Osteocyte (in vitro differentiated cells): Measurements from ENCODE around the gene IL1RAP. TPM values are rescaled to one million over a fixed set of nuclear protein-coding genes. Genes with fewer than 3 reads are reported as not detected.

Experiments used
- DNase-seq: peaks from one replicate; pipeline ENCODE4 v3.0.0; 2021; ENCODE audit warnings: mixed read lengths; ENCODE audit not compliant: unreplicated experiment; ENCODE audit errors: extremely low spot score
- H3K27ac Mint-ChIP-seq: one replicate; pipeline ENCODE4 v1.8.0; 2021; ENCODE audit warnings: mild to moderate bottlenecking, mixed read lengths; ENCODE audit not compliant: unreplicated experiment
- H3K27me3 Mint-ChIP-seq: one replicate; pipeline ENCODE4 v1.8.0; 2021; ENCODE audit warnings: mixed read lengths; ENCODE audit not compliant: unreplicated experiment
- H3K36me3 Mint-ChIP-seq: one replicate; pipeline ENCODE4 v1.8.0; 2021; ENCODE audit warnings: mixed read lengths; ENCODE audit not compliant: unreplicated experiment
- H3K4me1 Mint-ChIP-seq: one replicate; pipeline ENCODE4 v1.8.0; 2021; ENCODE audit warnings: mixed read lengths; ENCODE audit not compliant: unreplicated experiment
- H3K4me3 Mint-ChIP-seq: one replicate; pipeline ENCODE4 v1.8.0; 2021; ENCODE audit warnings: mild to moderate bottlenecking, moderate library complexity, mixed read lengths; ENCODE audit not compliant: unreplicated experiment
- H3K9me3 Mint-ChIP-seq: one replicate; pipeline ENCODE4 v1.8.0; 2021; ENCODE audit warnings: mixed read lengths; ENCODE audit not compliant: unreplicated experiment
- CTCF ChIP-seq: fragments of 200-600 bp; sonication (generic); IDR thresholded peaks from 2 replicates; pipeline ENCODE4 v1.5.0; 2021; ENCODE audit warnings: antibody characterized with exemption, mild to moderate bottlenecking, moderate library complexity
- total RNA-seq: library from RNA; stranded (reverse); gene quantifications from 2 replicates; pipeline ENCODE4 v1.2.1, GENCODE V29; 2021

IL1RAP gene
- total RNA-seq, 1 donor from 2014 or later, result 29.3 TPM

GRCh38 chr3:190699776-190700175, 185.9 kb downstream of the IL1RAP start:
- H3K36me3 Mint-ChIP-seq, result no peaks in the 10 kb centered on the region
- H3K27me3 Mint-ChIP-seq, result no peaks in the 10 kb centered on the region
- H3K4me1 Mint-ChIP-seq, result peaks cover 31% of the 10 kb centered on the region
- H3K9me3 Mint-ChIP-seq, result no peaks in the 10 kb centered on the region
- no peak overlapping the region for H3K4me3 Mint-ChIP-seq
- DNase-seq, result no peak
- no peak for TF ChIP-seq CTCF
- peak overlapping the region; percentile 2 for H3K27ac Mint-ChIP-seq

- no peak for DNase-seq
- TF ChIP-seq CTCF, result peak; percentile 88
- H3K4me1 Mint-ChIP-seq, result peaks cover 32% of the 10 kb centered on the region
- H3K27me3 Mint-ChIP-seq, result no peaks in the 10 kb centered on the region
- H3K36me3 Mint-ChIP-seq, result no peaks in the 10 kb centered on the region
- H3K27ac Mint-ChIP-seq, result no peak overlapping the region
- H3K4me3 Mint-ChIP-seq, result no peak overlapping the region
- no peaks in the 10 kb centered on the region for H3K9me3 Mint-ChIP-seq
These were observed 187.2 kb downstream of the IL1RAP start for GRCh38 chr3:190701096-190701532.

GRCh38 chr3:190706582-190706981, 192.7 kb downstream of the IL1RAP start:
- H3K36me3 Mint-ChIP-seq, result no peaks in the 10 kb centered on the region
- no peak for TF ChIP-seq CTCF
- no peak overlapping the region for H3K4me3 Mint-ChIP-seq
- H3K9me3 Mint-ChIP-seq, result no peaks in the 10 kb centered on the region
- H3K27ac Mint-ChIP-seq, result no peak overlapping the region
- DNase-seq, result no peak
- H3K27me3 Mint-ChIP-seq, result no peaks in the 10 kb centered on the region
- H3K4me1 Mint-ChIP-seq, result peaks cover 46% of the 10 kb centered on the region

Other genes with a start within 250 kb of the IL1RAP start
- gene CLDN1, start 191.6 kb upstream of the IL1RAP start, total RNA-seq, result 41.4 and 43.8 TPM in 2 replicates
- not detected in 2 replicates for gene CLDN16, start 125.9 kb upstream of the IL1RAP start, total RNA-seq
- not detected in 2 replicates for gene TMEM207, start 64.2 kb upstream of the IL1RAP start, total RNA-seq